Sigmoid colon (tissue), 7 donors: Measurements from ENCODE around the gene CLMN. TPM values are rescaled to one million over a fixed set of nuclear protein-coding genes. Genes with fewer than 3 reads are reported as not detected.

ENCODE experiments used
- DNase-seq: peaks from one replicate; pipeline ENCODE4 v3.0.0-alpha.2; 2019
- H3K27ac ChIP-seq, 4 donors: fragments of 200-600 bp; sonication (generic); one replicate each; pipeline ENCODE4 v1.5.1; 2016 to 2019; ENCODE audit warnings: mild to moderate bottlenecking in 1 of 4
- H3K27me3 ChIP-seq, 3 donors: fragments of 200-600 bp; sonication (generic); one replicate each; pipeline ENCODE4 v1.5.1; 2019; ENCODE audit warnings: mild to moderate bottlenecking in 1 of 3
- H3K36me3 ChIP-seq, 4 donors: fragments of 200-600 bp; sonication (generic); one replicate each; pipeline ENCODE4 v1.5.1; 2016 to 2019
- H3K4me1 ChIP-seq, 4 donors: fragments of 200-600 bp; sonication (generic); one replicate each; pipeline ENCODE4 v1.5.1; 2017 to 2019
- H3K4me3 ChIP-seq, 4 donors: fragments of 200-600 bp; sonication (generic); one replicate each; pipeline ENCODE4 v1.5.1; 2017 to 2019; ENCODE audit warnings: mild to moderate bottlenecking in 2 of 4, moderate library complexity in 1 of 4
- H3K9me3 ChIP-seq, 4 donors: fragments of 200-600 bp in 3 of 4; sonication (generic) in 3 of 4; one replicate each; pipeline versions ENCODE4 v1.5.1 to v1.6.1; 2013 to 2019
- CTCF ChIP-seq, 4 experiments: fragments of 450-650 bp in 3 of 4; fragments of 200-600 bp in 1 of 4; IDR thresholded peaks; one replicate each; pipeline ENCODE4 v1.5.1; 2016 to 2019; ENCODE audit warnings: antibody characterized with exemption in 4 of 4, mild to moderate bottlenecking in 3 of 4, moderate library complexity in 2 of 4
- EP300 ChIP-seq, 4 donors: sonication (generic); formaldehyde crosslinking; IDR thresholded peaks; one replicate each; pipeline ENCODE4 v1.6.1; 2017; ENCODE audit warnings: antibody characterized with exemption in 4 of 4
- POLR2A ChIP-seq, 2 donors: fragments of 450-650 bp; IDR thresholded peaks; one replicate each; pipeline ENCODE4 v1.6.1; 2016; ENCODE audit warnings: antibody characterized with exemption in 2 of 2, mild to moderate bottlenecking in 2 of 2, moderate library complexity in 2 of 2
- POLR2AphosphoS5 ChIP-seq, 4 donors: sonication (generic); formaldehyde crosslinking; IDR thresholded peaks; one replicate each; pipeline ENCODE4 v1.6.1; 2017; ENCODE audit warnings: antibody characterized with exemption in 4 of 4
- WGBS, 2 donors: extraction: QIAGEN DNeasy Blood & Tissue Kit; methylation state at CpG; one replicate each; pipeline ENCODE4 v1.1.7; 2013; 5-methylcytosine and 5-hydroxymethylcytosine counted together
- intact Hi-C: fragments of 100-400 bp; cut with DNase I; formaldehyde crosslinking; loops from one replicate; pipeline ENCODE4 v1.15.1; 2023
- polyA plus RNA-seq, 3 donors: library from polyadenylated mRNA; stranded (reverse); fragments of 200-250 nt; gene quantifications; one replicate each; pipeline ENCODE4 v1.2.3, GENCODE V29; 2013
- total RNA-seq, 4 donors: library from RNA; depleted of rRNA; stranded (reverse); fragments of >200 nt; gene quantifications; one replicate each; pipeline ENCODE4 v1.1.0, GENCODE V29; 2016
- donor health status: healthy with polysubstance abuse.
- donor health status: Bipolar disorder and iron deficiency.
- donor health status: healthy.

CLMN gene
- total and polyA plus RNA-seq, 7 donors: 3.5 to 40.2 (median 9.1) TPM

GRCh38 chr14:95233702-95234241, 85.9 kb downstream of the CLMN start:
- WGBS, 2 donors: 40 to 61% methylated on average over 9 of the region's 9 CpGs
- Histone ChIP-seq H3K9me3 (no peaks in the 10 kb centered on the region), H3K4me1 (peaks cover 0 to 9% (median 3%) of the 10 kb centered on the region in 4 donors), H3K27me3 (no peaks in the 10 kb centered on the region), H3K36me3 (no peaks in the 10 kb centered on the region), H3K27ac (peak overlapping the region in 1 of 4 donors; percentile 32), H3K4me3 (no peak overlapping the region)
- intact Hi-C loops: no loop called here
- DNase-seq: no peak
- no peak for TF ChIP-seq CTCF (IDR thresholded peaks at IDR 0.05)
- peak in 1 of 4 donors; percentile 5 for TF ChIP-seq POLR2AphosphoS5 (IDR thresholded peaks at IDR 0.05)

- Histone ChIP-seq H3K36me3 (no peaks in the 10 kb centered on the region), H3K9me3 (no peaks in the 10 kb centered on the region), H3K4me3 (no peak overlapping the region), H3K27me3 (no peaks in the 10 kb centered on the region), H3K4me1 (peaks cover 0 to 9% (median 3%) of the 10 kb centered on the region in 4 donors), H3K27ac (no peak overlapping the region)
- no peak for DNase-seq
- intact Hi-C loops: no loop called here
- TF ChIP-seq POLR2AphosphoS5 (IDR thresholded peaks at IDR 0.05) (no peak), EP300 (IDR thresholded peaks at IDR 0.05) (no peak), CTCF (IDR thresholded peaks at IDR 0.05) (no peak), POLR2A (IDR thresholded peaks at IDR 0.05) (no peak)
- WGBS, 2 donors: 19 to 61% methylated on average over 3 of the region's 3 CpGs
Observed at GRCh38 chr14:95232894-95233584, 86.7 kb downstream of the CLMN start.

GRCh38 chr14:95231966-95232633, 87.6 kb downstream of the CLMN start:
- intact Hi-C loops: no loop called here
- Histone ChIP-seq H3K27me3 (no peaks in the 10 kb centered on the region), H3K4me3 (no peak overlapping the region), H3K27ac (no peak overlapping the region), H3K36me3 (no peaks in the 10 kb centered on the region), H3K4me1 (peaks cover 0 to 16% (median 9%) of the 10 kb centered on the region in 4 donors), H3K9me3 (no peaks in the 10 kb centered on the region)
- no peak for DNase-seq
- TF ChIP-seq POLR2A (IDR thresholded peaks at IDR 0.05): no peak
- TF ChIP-seq EP300 (IDR thresholded peaks at IDR 0.05): no peak
- no peak for TF ChIP-seq POLR2AphosphoS5 (IDR thresholded peaks at IDR 0.05)
- TF ChIP-seq CTCF (IDR thresholded peaks at IDR 0.05): no peak
- 20 to 54% methylated on average over 12 of the region's 12 CpGs for WGBS, 2 donors

GRCh38 chr14:95229749-95230148, 90.0 kb downstream of the CLMN start:
- WGBS, 2 donors: 76 to 80% methylated on average over 6 of the region's 6 CpGs
- H3K4me3 ChIP-seq: no peak overlapping the region
- H3K27ac ChIP-seq: no peak overlapping the region
- intact Hi-C loops: no loop called here
- TF ChIP-seq POLR2AphosphoS5 (IDR thresholded peaks at IDR 0.05) (no peak), POLR2A (IDR thresholded peaks at IDR 0.05) (no peak), EP300 (IDR thresholded peaks at IDR 0.05) (no peak), CTCF (IDR thresholded peaks at IDR 0.05) (no peak)
- H3K27me3 ChIP-seq: no peaks in the 10 kb centered on the region
- DNase-seq: no peak
- peaks cover 0 to 19% (median 10%) of the 10 kb centered on the region in 4 donors for H3K4me1 ChIP-seq
- H3K36me3 ChIP-seq: no peaks in the 10 kb centered on the region
- H3K9me3 ChIP-seq: no peaks in the 10 kb centered on the region
